HG03354 (cell line): ENCODE results near the gene RSRP1.

ENCODE experiments used
- ATAC-seq: cut with Tn5 transposase; IDR thresholded peaks from one replicate; pipeline ENCODE4 v1.9.1; 2021; ENCODE audit warnings: mild to moderate bottlenecking; ENCODE audit not compliant: unreplicated experiment, poor library complexity, severe bottlenecking

The RSRP1 gene

DNA sequence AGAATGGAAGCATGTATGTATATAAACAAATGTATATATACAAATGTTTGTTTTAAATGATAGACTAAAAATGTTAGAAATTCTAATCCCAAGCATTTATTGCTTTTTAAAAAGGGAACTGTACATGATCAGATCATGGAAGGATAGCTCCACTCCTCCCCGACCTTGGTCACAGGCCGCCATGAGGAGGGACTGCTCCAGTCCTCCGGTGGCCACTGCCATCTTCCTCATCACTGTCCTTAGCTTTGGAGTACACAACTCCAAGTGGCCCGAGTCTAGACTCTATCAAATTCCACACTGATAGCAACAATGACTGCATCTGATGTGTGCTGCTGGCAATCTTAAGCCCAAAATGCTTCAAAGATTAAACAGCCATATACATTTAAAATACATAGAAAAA lies 24.6 kb downstream of the RSRP1 start:
- ATAC-seq = no peak

DNA sequence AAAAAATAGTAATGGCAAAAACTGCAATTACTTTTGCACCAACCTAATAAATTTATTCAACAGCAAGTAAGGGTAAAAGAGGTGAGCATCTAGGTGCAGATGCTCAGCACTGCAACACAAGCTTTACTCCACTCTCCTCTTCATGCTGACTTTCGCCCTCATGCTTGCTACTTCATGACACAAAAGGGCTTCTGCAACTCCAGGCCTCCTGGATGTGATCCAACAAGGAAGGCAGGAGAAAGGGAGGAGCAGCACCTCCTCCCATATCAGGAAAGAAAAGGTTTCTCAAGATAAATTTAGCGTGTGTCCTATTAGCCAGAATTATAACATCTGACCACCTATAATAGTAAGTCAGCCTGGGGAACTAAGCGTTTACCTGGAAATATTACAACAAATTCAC lies 26.6 kb downstream of the RSRP1 start:
- ATAC-seq = no peak

- ATAC-seq = no peak
These were observed 27.5 kb downstream of the RSRP1 start for GRCh38 chr1:25219661-25220251.

- ATAC-seq = no peak
These were observed 29.5 kb downstream of the RSRP1 start for GRCh38 chr1:25217598-25218232.

- no peak for ATAC-seq
These were observed 30.2 kb downstream of the RSRP1 start for GRCh38 chr1:25217015-25217414.

DNA sequence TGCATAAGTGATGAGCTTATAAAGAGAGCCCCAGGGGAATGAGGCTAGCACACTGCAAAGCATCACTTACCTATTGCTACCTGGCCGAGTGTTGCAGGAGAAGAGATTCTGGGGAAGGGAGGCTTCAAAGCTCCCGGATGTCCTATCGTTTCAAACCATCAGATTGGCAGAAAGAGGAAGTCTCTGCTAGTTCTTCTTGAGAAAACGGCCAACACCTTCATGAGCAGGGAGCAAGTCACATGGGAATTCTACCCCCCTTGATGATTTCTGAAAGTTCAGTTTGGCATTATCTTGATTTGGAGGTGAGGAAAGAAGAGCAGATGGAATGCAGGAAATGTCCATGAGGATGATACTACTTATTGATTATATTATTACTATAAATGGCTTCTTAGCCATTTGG lies 31.1 kb downstream of the RSRP1 start:
- no peak for ATAC-seq

GRCh38 chr1:25212725-25213124 lies 34.5 kb downstream of the RSRP1 start:
- ATAC-seq = no peak

DNA sequence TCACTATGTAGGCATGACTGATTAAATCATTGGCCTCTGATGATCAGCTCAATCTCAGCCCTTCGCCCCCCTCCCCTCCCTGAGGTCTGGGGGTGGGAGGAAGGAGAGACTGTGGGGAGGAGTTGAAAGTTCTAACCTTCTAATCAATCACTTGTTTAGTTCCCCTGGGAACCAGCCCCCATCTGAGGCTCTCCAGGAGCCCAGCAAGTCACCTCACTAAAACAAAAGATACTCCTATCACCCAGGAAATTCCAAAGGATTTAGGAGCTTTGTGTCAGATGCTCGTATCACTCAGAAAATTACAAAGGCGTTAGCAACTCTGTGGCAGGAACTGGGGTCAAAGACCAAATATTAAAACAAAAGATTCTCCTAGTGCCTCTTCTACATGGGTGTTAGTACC lies 36.5 kb downstream of the RSRP1 start:
- ATAC-seq = no peak

- no peak for ATAC-seq
These were observed 37.7 kb downstream of the RSRP1 start for GRCh38 chr1:25209516-25209915.

- ATAC-seq = no peak
These were observed 38.6 kb downstream of the RSRP1 start for GRCh38 chr1:25208561-25209222.

DNA sequence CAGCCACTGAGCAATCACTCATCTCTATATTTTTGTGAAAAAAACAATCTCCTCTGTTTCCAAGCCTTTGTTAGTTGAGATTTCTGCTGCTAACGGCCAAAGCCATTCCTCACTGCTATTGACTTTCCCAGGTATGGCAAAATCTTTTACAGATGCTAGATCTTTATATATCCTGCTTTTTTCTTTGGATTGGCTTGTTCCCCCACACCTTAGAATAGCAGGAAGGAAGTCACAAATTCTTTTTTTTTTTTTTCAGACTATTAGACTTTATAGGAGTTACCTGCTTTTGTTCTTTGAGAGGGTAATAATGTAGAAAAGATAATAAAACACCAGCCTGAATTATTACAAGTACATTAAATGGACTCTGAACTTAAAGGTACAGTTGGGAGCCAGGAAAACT lies 39.2 kb downstream of the RSRP1 start:
- ATAC-seq = no peak

DNA sequence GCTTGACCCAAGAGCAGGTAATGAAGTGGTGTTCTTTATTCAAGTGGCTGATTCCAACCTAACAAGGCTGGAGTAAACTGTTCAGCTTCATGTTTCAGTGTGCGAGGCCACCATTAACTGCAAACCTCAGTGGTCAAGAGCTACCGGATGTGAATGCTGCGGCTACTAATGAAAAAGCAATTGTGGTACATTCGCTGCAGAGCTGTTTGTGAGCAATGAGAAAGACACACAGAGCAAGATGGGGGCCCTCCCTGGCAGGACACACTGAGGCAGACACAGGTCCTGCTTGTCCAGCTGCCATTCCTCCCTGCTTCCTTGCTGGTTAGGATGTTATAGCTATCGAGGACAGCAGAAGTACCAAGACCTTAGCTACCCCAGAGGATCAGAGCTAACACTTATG lies 41.1 kb downstream of the RSRP1 start:
- no peak for ATAC-seq

DNA sequence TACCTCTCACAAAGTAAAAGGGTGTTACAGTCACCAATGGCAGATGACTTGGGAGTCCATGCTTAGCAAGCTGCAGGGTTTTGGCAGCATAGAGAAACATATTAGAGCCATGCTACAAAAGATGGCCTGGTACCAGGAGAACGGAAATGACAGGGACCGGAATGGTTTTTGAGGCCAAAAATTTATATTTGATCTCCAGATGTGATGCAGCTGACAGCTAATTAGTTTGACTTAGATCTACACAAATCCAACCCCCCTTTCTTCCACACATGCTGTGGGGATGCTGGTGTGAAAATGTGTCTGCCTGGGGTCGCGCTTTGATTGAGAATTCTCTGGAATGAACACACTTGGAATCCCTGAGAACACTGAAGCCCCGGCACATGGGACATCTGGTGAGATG lies 41.5 kb downstream of the RSRP1 start:
- ATAC-seq = no peak

DNA sequence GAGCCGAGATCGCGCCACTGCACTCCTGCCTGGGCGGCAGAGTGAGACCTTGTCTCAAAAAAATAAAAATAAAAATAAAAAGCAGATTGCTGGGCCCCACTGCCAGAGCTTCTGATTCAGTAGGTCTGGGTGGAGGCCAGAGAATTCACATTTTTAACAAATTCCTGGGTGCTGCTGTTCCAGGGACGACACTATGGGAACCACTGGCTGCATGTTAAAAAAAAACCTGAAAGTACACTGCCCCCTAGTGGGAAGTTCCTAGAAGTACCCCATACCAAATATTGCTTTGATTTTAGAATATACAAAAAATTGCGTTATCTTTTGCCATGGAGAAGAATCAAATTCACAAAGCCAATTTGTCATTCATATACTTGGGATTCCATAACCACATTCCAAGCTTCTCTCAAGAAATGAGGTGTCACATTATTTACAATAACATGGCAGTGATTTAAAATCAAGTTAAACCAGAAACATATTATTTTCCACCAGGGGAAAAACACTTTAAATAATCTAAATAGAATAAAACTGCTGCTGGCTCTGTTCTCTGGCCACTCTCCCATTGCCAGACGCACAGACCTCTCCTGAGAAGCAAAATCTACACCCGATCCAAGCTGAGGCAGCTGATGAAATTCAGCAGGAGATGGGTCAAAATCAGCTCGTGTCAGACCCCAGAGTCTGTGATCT lies 42.3 kb downstream of the RSRP1 start:
- ATAC-seq = no peak

GRCh38 chr1:25201006-25201405 lies 46.2 kb downstream of the RSRP1 start:
- ATAC-seq = no peak

GRCh38 chr1:25199819-25200620 lies 47.2 kb downstream of the RSRP1 start:
- no peak for ATAC-seq

DNA sequence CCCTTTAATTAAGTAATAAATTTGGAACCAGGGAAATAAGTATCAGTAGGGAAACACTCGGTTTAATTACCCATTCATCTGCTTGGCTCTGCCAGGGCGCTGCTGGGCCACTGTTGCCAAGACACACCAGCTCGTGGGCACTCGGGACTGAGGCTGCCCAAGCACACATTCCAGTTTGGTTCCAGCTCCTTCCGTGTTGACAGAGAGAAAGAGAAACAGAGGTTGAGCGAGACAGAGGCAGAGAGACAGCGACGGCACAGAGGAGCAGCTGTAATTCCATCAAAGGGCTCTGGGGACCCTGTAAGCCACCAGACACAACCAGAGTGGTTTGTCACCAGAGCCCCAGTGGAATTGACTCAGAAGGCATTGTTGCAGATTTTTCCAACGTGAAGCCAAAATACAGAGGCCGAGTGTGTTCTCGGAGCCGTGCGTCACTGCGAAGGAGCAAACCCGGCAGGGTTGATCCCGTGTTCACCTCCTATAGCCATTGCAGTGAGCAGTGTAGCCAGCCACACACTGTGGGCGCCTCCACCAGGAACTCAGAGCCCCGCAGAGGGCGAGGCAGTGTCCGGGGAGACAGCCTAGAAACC lies 48.5 kb downstream of the RSRP1 start:
- peak; percentile 56 for ATAC-seq

- ATAC-seq = no peak
These were observed 49.1 kb downstream of the RSRP1 start for GRCh38 chr1:25197982-25198662.
